Renal cortical epithelial cell (primary cell): Measurements from ENCODE around the gene ARHGAP4. TPM values are rescaled to one million over a fixed set of nuclear protein-coding genes. Genes with fewer than 3 reads are reported as not detected.

ENCODE experiments used
- DNase-seq: peaks from one replicate; pipeline ENCODE4 v3.0.0-alpha.2; 2011; ENCODE audit warnings: low read depth
- total RNA-seq: library from RNA; depleted of rRNA; stranded (reverse); fragments of >200 nt; gene quantifications from 2 replicates; pipeline ENCODE4 v1.2.3, GENCODE V29; 2014

ARHGAP4 gene
- total RNA-seq, 1 donor from 2014 or later = 11.8 TPM

- no peak for DNase-seq
Observed at GRCh38 chrX:153882086-153882498, 44.0 kb downstream of the ARHGAP4 start.

GRCh38 chrX:153881281-153881680, 44.8 kb downstream of the ARHGAP4 start:
- DNase-seq = no peak

- no peak for DNase-seq
Observed at GRCh38 chrX:153880440-153880815, 45.6 kb downstream of the ARHGAP4 start.

- DNase-seq = no peak
Observed at GRCh38 chrX:153879741-153880439, 46.2 kb downstream of the ARHGAP4 start.

- no peak for DNase-seq
Observed at GRCh38 chrX:153878969-153879653, 47.0 kb downstream of the ARHGAP4 start.

- no peak for DNase-seq
Observed at GRCh38 chrX:153878345-153878744, 47.7 kb downstream of the ARHGAP4 start.

GRCh38 chrX:153877571-153878261, 48.3 kb downstream of the ARHGAP4 start:
- no peak for DNase-seq

- no peak for DNase-seq
Observed at GRCh38 chrX:153876112-153876491, 50.0 kb downstream of the ARHGAP4 start.

- DNase-seq = no peak
Observed at GRCh38 chrX:153875391-153876111, 50.5 kb downstream of the ARHGAP4 start.

- peak; percentile 11 for DNase-seq
Observed at GRCh38 chrX:153874366-153875125, 51.5 kb downstream of the ARHGAP4 start.

GRCh38 chrX:153874085-153874365, 52.0 kb downstream of the ARHGAP4 start:
- DNase-seq = no peak

- no peak for DNase-seq
Observed at GRCh38 chrX:153873282-153874084, 52.6 kb downstream of the ARHGAP4 start.

GRCh38 chrX:153871946-153872878, 53.9 kb downstream of the ARHGAP4 start:
- DNase-seq = no peak

- no peak for DNase-seq
Observed at GRCh38 chrX:153871451-153871850, 54.6 kb downstream of the ARHGAP4 start.

- no peak for DNase-seq
Observed at GRCh38 chrX:153870791-153871360, 55.2 kb downstream of the ARHGAP4 start.

- DNase-seq = no peak
Observed at GRCh38 chrX:153870288-153870690, 55.8 kb downstream of the ARHGAP4 start.

- DNase-seq = no peak
Observed at GRCh38 chrX:153869473-153870287, 56.4 kb downstream of the ARHGAP4 start.
